GM23338 (cell line): ENCODE results near the gene TNS1. TPM values are rescaled to one million over a fixed set of nuclear protein-coding genes. Genes with fewer than 3 reads are reported as not detected.

Experiments
- ATAC-seq: fragments of 200-7000 bp; cut with Tn5 transposase; 3 replicates; pipeline ENCODE4 v1.9.1; 2020
- DNase-seq: peaks from one replicate; pipeline ENCODE4 v3.0.0-alpha.2; 2015; ENCODE audit warnings: low spot score
- H2AFZ ChIP-seq: fragments of 200-600 bp; sonication (generic); 2 replicates; pipeline ENCODE4 v1.8.0; 2016; ENCODE audit warnings: antibody characterized with exemption, mild to moderate bottlenecking, moderate library complexity
- H3F3A ChIP-seq: fragments of 200-600 bp; sonication (generic); replicated peaks from 2 replicates; pipeline ENCODE4 v1.8.0; 2017; ENCODE audit warnings: antibody characterized with exemption, mixed run types, low read depth
- H3K27ac ChIP-seq: fragments of 200-600 bp; sonication (generic); 2 replicates; pipeline ENCODE4 v1.6.1; 2016; ENCODE audit warnings: low read depth
- H3K27me3 ChIP-seq: fragments of 200-600 bp; sonication (generic); 2 replicates; pipeline ENCODE4 v1.8.0; 2016; ENCODE audit warnings: mild to moderate bottlenecking, mixed run types, moderate library complexity; ENCODE audit not compliant: insufficient read depth
- H3K36me3 ChIP-seq: fragments of 200-600 bp; sonication (generic); 2 replicates; pipeline ENCODE4 v1.8.0; 2016; ENCODE audit warnings: mild to moderate bottlenecking; ENCODE audit not compliant: insufficient read depth
- H3K4me1 ChIP-seq: fragments of 200-600 bp; sonication (generic); 2 replicates; pipeline ENCODE4 v1.8.0; 2016; ENCODE audit warnings: mild to moderate bottlenecking, moderate library complexity; ENCODE audit not compliant: insufficient read depth
- H3K4me2 ChIP-seq: fragments of 200-600 bp; sonication (generic); 2 replicates; pipeline ENCODE4 v1.7.1; 2017; ENCODE audit warnings: mixed run types
- H3K4me3 ChIP-seq: fragments of 200-600 bp; sonication (generic); 2 replicates; pipeline ENCODE4 v1.6.1; 2016; ENCODE audit warnings: mixed run types
- H3K79me2 ChIP-seq: fragments of 200-600 bp; sonication (generic); replicated peaks from 2 replicates; pipeline ENCODE4 v1.8.0; 2017; ENCODE audit warnings: mild to moderate bottlenecking; ENCODE audit not compliant: insufficient read depth
- H3K9me2 ChIP-seq: fragments of 200-600 bp; sonication (generic); 2 replicates; pipeline ENCODE4 v1.8.0; 2017; ENCODE audit not compliant: insufficient read depth
- H4K20me1 ChIP-seq: fragments of 200-600 bp; sonication (generic); replicated peaks from 2 replicates; pipeline ENCODE4 v1.8.0; 2017; ENCODE audit warnings: mild to moderate bottlenecking; ENCODE audit not compliant: insufficient read depth
- H3K27ac Mint-ChIP-seq: 2 replicates; pipeline ENCODE4 v1.8.0; 2020; ENCODE audit warnings: inconsistent platforms, mild to moderate bottlenecking, moderate library complexity, mixed read lengths
- H3K27me3 Mint-ChIP-seq: 3 replicates; pipeline ENCODE4 v1.8.0; 2022; ENCODE audit warnings: low read depth, mild to moderate bottlenecking, moderate library complexity, mixed read lengths, inconsistent platforms; ENCODE audit not compliant: insufficient read depth, poor library complexity
- H3K36me3 Mint-ChIP-seq: 3 replicates; pipeline ENCODE4 v1.8.0; 2021; ENCODE audit warnings: low read depth, mild to moderate bottlenecking, inconsistent platforms, moderate library complexity, mixed read lengths
- H3K4me1 Mint-ChIP-seq: 3 replicates; pipeline ENCODE4 v1.8.0; 2020; ENCODE audit warnings: mild to moderate bottlenecking, inconsistent platforms, mixed read lengths
- H3K4me3 Mint-ChIP-seq: 3 replicates; pipeline ENCODE4 v1.8.0; 2021; ENCODE audit warnings: moderate library complexity, mild to moderate bottlenecking, inconsistent platforms, mixed read lengths
- H3K9me3 Mint-ChIP-seq: 3 replicates; pipeline ENCODE4 v1.8.0; 2020; ENCODE audit warnings: moderate library complexity, mild to moderate bottlenecking, inconsistent platforms, mixed read lengths
- CREB1 ChIP-seq: fragments of 250-450 bp; sonication (Bioruptor Pico); IDR thresholded peaks from 2 replicates; pipeline ENCODE4 v1.5.0; 2020; ENCODE audit warnings: low read depth, mild to moderate bottlenecking, moderate library complexity
- EZH2 ChIP-seq: fragments of 200-600 bp; sonication (generic); IDR thresholded peaks from one replicate; pipeline ENCODE4 v1.8.0; 2017; ENCODE audit warnings: antibody characterized with exemption, mild to moderate bottlenecking, low read depth; ENCODE audit not compliant: unreplicated experiment
- EZH2phosphoT487 ChIP-seq: fragments of 200-600 bp; sonication (generic); IDR thresholded peaks from one replicate; pipeline ENCODE4 v1.8.1; 2018; ENCODE audit warnings: antibody characterized with exemption; ENCODE audit not compliant: unreplicated experiment
- JUNB ChIP-seq: IDR thresholded peaks from one replicate; pipeline ENCODE4 v1.6.1; 2016; ENCODE audit warnings: antibody characterized with exemption; ENCODE audit not compliant: unreplicated experiment
- NANOG ChIP-seq: IDR thresholded peaks from 2 replicates; pipeline ENCODE4 v1.6.1; 2016; ENCODE audit warnings: antibody characterized with exemption, borderline replicate concordance
- REST ChIP-seq: IDR thresholded peaks from one replicate; pipeline ENCODE4 v1.6.1; 2018; ENCODE audit warnings: antibody characterized with exemption; ENCODE audit not compliant: unreplicated experiment
- STAT1 ChIP-seq: IDR thresholded peaks from one replicate; pipeline ENCODE4 v1.6.1; 2016; ENCODE audit warnings: antibody characterized with exemption; ENCODE audit not compliant: unreplicated experiment
- ZNF331 ChIP-seq: fragments of 250-450 bp; sonication (Bioruptor Pico); IDR thresholded peaks from 2 replicates; pipeline ENCODE4 v1.5.0; 2020; ENCODE audit warnings: low read depth, mild to moderate bottlenecking, moderate library complexity
- ZNF462 ChIP-seq: fragments of 250-450 bp; sonication (Bioruptor Pico); IDR thresholded peaks from 2 replicates; pipeline ENCODE4 v1.5.0; 2020; ENCODE audit warnings: mild to moderate bottlenecking, moderate library complexity
- polyA plus RNA-seq: library from polyadenylated mRNA; unstranded; fragments of >200 nt; fragmentation: Nextera tagmentation; extraction: Ambion mirVana; gene quantifications from 2 replicates; pipeline ENCODE4 v1.2.1, GENCODE V29; 2016
- total RNA-seq: library from RNA; depleted of rRNA; stranded (reverse); fragments of >200 nt; shearing (Covaris generic); gene quantifications from 2 replicates; pipeline ENCODE4 v1.2.3, GENCODE V29; 2014

TNS1 gene
- total and polyA plus RNA-seq, 2 experiments from 2014 or later = 2.0 to 7.4 TPM

- TF ChIP-seq REST (no peak), STAT1 (no peak), ZNF331 (no peak)
Observed at GRCh38 chr2:217905395-217905794, 97.4 kb downstream of the TNS1 start (continued).

- Mint-ChIP-seq H3K4me1 (peaks cover 18% of the 10 kb centered on the region), H3K27me3 (peaks cover 8% of the 10 kb centered on the region), H3K9me3 (no peaks in the 10 kb centered on the region), H3K4me3 (no peak overlapping the region), H3K27ac (no peak overlapping the region), H3K36me3 (no peaks in the 10 kb centered on the region; the same call in 2 of the 3 replicates)
- Histone ChIP-seq H3K36me3 (no peaks in the 10 kb centered on the region), H3K4me1 (no peaks in the 10 kb centered on the region), H2AFZ (no peak overlapping the region), H3K27me3 (no peaks in the 10 kb centered on the region), H4K20me1 (no peaks in the 10 kb centered on the region), H3F3A (no peaks in the 10 kb centered on the region), H3K9me2 (no peaks in the 10 kb centered on the region), H3K4me3 (no peak overlapping the region), H3K79me2 (no peaks in the 10 kb centered on the region), H3K4me2 (no peak overlapping the region), H3K27ac (no peak overlapping the region)
- DNase-seq (no peak), ATAC-seq (no peak)
- TF ChIP-seq REST (no peak), STAT1 (no peak), ZNF331 (no peak), CREB1 (CRISPR knock-in tag) (no peak), JUNB (no peak), ZNF462 (no peak), EZH2phosphoT487 (no peak), NANOG (no peak), EZH2 (no peak)
Observed at GRCh38 chr2:217904614-217904965, 98.2 kb downstream of the TNS1 start.
